Prostate gland (tissue), 2 donors: ENCODE data around the gene PPP1R2. TPM values are rescaled to one million over a fixed set of nuclear protein-coding genes. Genes with fewer than 3 reads are reported as not detected.

Experiments used
- DNase-seq: peaks from one replicate; pipeline ENCODE4 v3.0.0-alpha.2; 2019; ENCODE audit warnings: low spot score
- H3K27ac ChIP-seq, 2 donors: fragments of 200-600 bp; sonication (generic); 2 replicates each; pipeline ENCODE4 v1.5.1; 2017 to 2019
- H3K27me3 ChIP-seq: fragments of 200-600 bp; sonication (generic); replicated peaks from 2 replicates; pipeline ENCODE4 v1.5.1; 2019; ENCODE audit not compliant: insufficient read depth
- H3K36me3 ChIP-seq, 2 donors: fragments of 200-600 bp; sonication (generic); 1 replicate in 1 of 2; 2 replicates in 1 of 2; pipeline versions ENCODE4 v1.5.1 to v1.8.1; 2017 to 2019
- H3K4me1 ChIP-seq: fragments of 200-600 bp; sonication (generic); replicated peaks from 2 replicates; pipeline ENCODE4 v1.5.1; 2019
- H3K4me3 ChIP-seq, 2 donors: fragments of 200-600 bp; sonication (generic); 2 replicates each; pipeline ENCODE4 v1.5.1; 2017 to 2019
- H3K9me3 ChIP-seq: fragments of 200-600 bp; sonication (generic); 2 replicates; pipeline ENCODE4 v1.5.1; 2017
- CTCF ChIP-seq, 4 experiments: fragments of 200-600 bp in 2 of 4; fragments of 450-650 bp in 2 of 4; sonication (generic) in 2 of 4; IDR thresholded peaks; 1 replicate in 3 of 4; 2 replicates in 1 of 4; pipeline ENCODE4 v1.5.1; 2016 to 2019; ENCODE audit warnings: antibody characterized with exemption in 4 of 4, mild to moderate bottlenecking in 2 of 4, moderate library complexity in 2 of 4
- POLR2A ChIP-seq: fragments of 450-650 bp; IDR thresholded peaks from one replicate; pipeline ENCODE4 v1.6.1; 2016; ENCODE audit warnings: antibody characterized with exemption, mild to moderate bottlenecking
- POLR2AphosphoS5 ChIP-seq: sonication (generic); formaldehyde crosslinking; IDR thresholded peaks from one replicate; pipeline ENCODE4 v1.6.1; 2017; ENCODE audit warnings: antibody characterized with exemption
- WGBS: methylation state at CpG from one replicate; pipeline ENCODE4 v1.1.5; 2018; 5-methylcytosine and 5-hydroxymethylcytosine counted together
- intact Hi-C: fragments of 100-400 bp; cut with DNase I; formaldehyde crosslinking; loops from one replicate; pipeline ENCODE4 v1.14.2; 2022
- total RNA-seq, 2 donors: library from RNA; depleted of rRNA; stranded (reverse); fragments of >200 nt; gene quantifications; one replicate each; pipeline ENCODE4 v1.1.0, GENCODE V29; 2016

PPP1R2 gene
- total RNA-seq, 2 donors from 2014 or later = 75.8 to 119 TPM

GRCh38 chr3:195580744-195581443 lies 37.8 kb upstream of the PPP1R2 start:
- Histone ChIP-seq H3K9me3 (no peaks in the 10 kb centered on the region), H3K27ac (no peak overlapping the region), H3K4me1 (peaks cover 4% of the 10 kb centered on the region), H3K4me3 (no peak overlapping the region), H3K36me3 (no peaks in the 10 kb centered on the region), H3K27me3 (no peaks in the 10 kb centered on the region)
- WGBS = 59% methylated on average over 6 of the region's 6 CpGs
- intact Hi-C loops = no loop called here
- TF ChIP-seq CTCF (IDR thresholded peaks at IDR 0.05) = no peak
- no peak for TF ChIP-seq POLR2AphosphoS5
- no peak for TF ChIP-seq POLR2A
- no peak for DNase-seq

GRCh38 chr3:195579281-195579680 lies 36.2 kb upstream of the PPP1R2 start:
- no peaks in the 10 kb centered on the region for H3K27me3 ChIP-seq
- WGBS = 94% methylated on average over 12 of the region's 12 CpGs
- no peak overlapping the region for H3K4me3 ChIP-seq
- no peaks in the 10 kb centered on the region for H3K9me3 ChIP-seq
- H3K36me3 ChIP-seq = no peaks in the 10 kb centered on the region
- H3K4me1 ChIP-seq = peaks cover 4% of the 10 kb centered on the region
- no peak overlapping the region for H3K27ac ChIP-seq
- DNase-seq = no peak
- intact Hi-C loops = no loop called here
- TF ChIP-seq POLR2A (no peak), POLR2AphosphoS5 (no peak), CTCF (IDR thresholded peaks at IDR 0.05) (no peak)

- TF ChIP-seq POLR2AphosphoS5 (no peak), POLR2A (no peak), CTCF (IDR thresholded peaks at IDR 0.05) (no peak)
- 94% methylated on average over 6 of the region's 6 CpGs for whole genome bisulfite sequencing
- Histone ChIP-seq H3K27me3 (no peaks in the 10 kb centered on the region), H3K27ac (no peak overlapping the region), H3K36me3 (no peaks in the 10 kb centered on the region), H3K9me3 (no peaks in the 10 kb centered on the region), H3K4me3 (no peak overlapping the region), H3K4me1 (peaks cover 3% of the 10 kb centered on the region)
- no peak for DNase-seq
- intact Hi-C loops = no loop called here
Observed at GRCh38 chr3:195578565-195578964, 35.4 kb upstream of the PPP1R2 start.

GRCh38 chr3:195577645-195578177 lies 34.6 kb upstream of the PPP1R2 start:
- no peaks in the 10 kb centered on the region for H3K36me3 ChIP-seq
- H3K4me1 ChIP-seq = no peaks in the 10 kb centered on the region
- no peaks in the 10 kb centered on the region for H3K9me3 ChIP-seq
- no peak for DNase-seq
- H3K27me3 ChIP-seq = no peaks in the 10 kb centered on the region
- 80% methylated on average over 9 of the region's 9 CpGs for WGBS
- intact Hi-C loops = no loop called here
- H3K4me3 ChIP-seq = no peak overlapping the region
- no peak overlapping the region for H3K27ac ChIP-seq
- TF ChIP-seq POLR2AphosphoS5 (no peak), POLR2A (no peak), CTCF (IDR thresholded peaks at IDR 0.05) (no peak)
